GM10266 (cell line): ENCODE data around the gene RFX3.

Experiments used
- DNase-seq: peaks from one replicate; pipeline ENCODE4 v3.0.0; 2012; ENCODE audit errors: extremely low spot score
- CTCF ChIP-seq: IDR thresholded peaks from 2 replicates; pipeline ENCODE4 v1.5.1; 2012; ENCODE audit warnings: mild to moderate bottlenecking, low read depth; ENCODE audit not compliant: control insufficient read depth, insufficient read depth; ENCODE audit errors: missing control alignments

Gene RFX3

GRCh38 chr9:3434594-3434993 is 91.2 kb downstream of the RFX3 start:
- no peak for TF ChIP-seq CTCF
- no peak for DNase-seq

GRCh38 chr9:3433754-3434153 is 92.0 kb downstream of the RFX3 start:
- DNase-seq, result no peak
- TF ChIP-seq CTCF, result no peak

DNA sequence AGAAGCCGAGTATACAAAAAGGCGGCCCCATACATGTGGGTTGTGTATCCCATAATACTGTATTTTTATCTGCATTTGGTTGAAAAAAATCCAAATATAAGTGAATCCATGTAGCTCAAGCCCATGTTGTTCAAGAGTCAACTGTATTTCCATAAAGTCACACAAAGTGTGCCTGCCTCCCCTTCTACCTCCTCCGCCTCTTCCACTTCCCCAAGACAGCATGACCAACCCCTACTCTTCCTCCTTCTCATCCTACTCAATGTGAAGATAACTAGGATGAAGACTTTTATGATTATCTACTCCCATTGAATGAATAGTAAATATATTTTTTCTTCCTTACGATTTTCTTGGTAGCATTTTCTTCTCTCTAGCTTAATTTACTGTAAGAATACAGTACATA is 92.7 kb downstream of the RFX3 start:
- TF ChIP-seq CTCF, result no peak
- no peak for DNase-seq

GRCh38 chr9:3431890-3432289 is 93.9 kb downstream of the RFX3 start:
- TF ChIP-seq CTCF, result no peak
- no peak for DNase-seq

- no peak for TF ChIP-seq CTCF
- DNase-seq, result no peak
Observed at GRCh38 chr9:3419893-3420292, 105.9 kb downstream of the RFX3 start.

- TF ChIP-seq CTCF, result no peak
- no peak for DNase-seq
Observed at GRCh38 chr9:3415906-3416305, 109.9 kb downstream of the RFX3 start.

DNA sequence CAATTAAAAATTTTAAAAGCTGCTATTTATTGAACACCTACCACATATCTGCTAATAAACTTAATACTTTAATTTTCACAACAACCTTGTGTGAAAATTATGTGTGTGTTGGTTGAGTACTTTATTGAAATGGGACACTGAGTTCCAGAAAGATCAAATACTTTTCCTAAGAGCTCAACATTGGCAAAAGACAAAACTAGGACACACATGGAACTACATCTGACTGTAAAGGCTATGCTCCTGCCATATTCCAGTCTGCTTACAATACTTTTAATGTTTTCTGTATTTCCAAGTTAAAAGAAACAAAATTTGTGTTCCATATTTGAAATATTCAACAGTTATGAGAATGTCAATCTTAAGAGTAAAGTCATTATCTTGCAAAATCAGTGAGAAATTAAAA is 111.8 kb downstream of the RFX3 start:
- TF ChIP-seq CTCF, result no peak
- no peak for DNase-seq
